Measurements from ENCODE around the gene SRXN1.

The SRXN1 gene

DNA sequence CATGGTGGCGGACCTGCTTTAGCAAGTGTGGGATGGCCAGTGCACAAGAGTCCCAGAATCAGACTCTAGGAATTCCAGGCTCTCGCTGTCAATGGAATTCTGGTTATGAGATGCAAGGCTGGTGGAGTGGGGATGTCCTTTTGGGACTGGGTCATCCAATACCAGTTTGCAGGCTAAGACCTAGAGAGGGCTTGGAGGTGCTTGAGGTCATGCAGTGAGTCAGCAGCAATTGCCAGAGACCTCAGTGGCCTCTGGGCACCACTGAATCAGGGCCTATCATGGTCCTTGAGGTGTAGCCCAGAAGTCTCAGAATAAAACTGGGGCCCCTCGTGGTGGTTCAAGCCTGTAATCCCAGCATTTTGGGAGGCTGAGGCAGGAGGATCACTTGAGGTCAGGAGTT, 24.0 kb upstream of the SRXN1 start:
- CTCF ChIA-PET, result interaction anchor here (0.9 kb wide), 1 partner anchor 10 kb away, joined by 4 read pairs; no protein-coding TSS in a partner anchor
- POLR2A ChIA-PET, result no interaction called here
- no peak for TF ChIP-seq L3MBTL2 (conservative IDR thresholded peaks at IDR 0.05)
- TF ChIP-seq ARNT (IDR thresholded peaks at IDR 0.05), result no peak
- TF ChIP-seq FOXM1 (IDR thresholded peaks at IDR 0.05; ENCODE audit: borderline replicate concordance), result no peak
- no peak for TF ChIP-seq TARDBP (IDR thresholded peaks at IDR 0.05)
- TF ChIP-seq FOXK2 (IDR thresholded peaks at IDR 0.05), result no peak
- no peak for TF ChIP-seq ZNF384 (IDR thresholded peaks at IDR 0.05)
- no peak for TF ChIP-seq SUZ12 (IDR thresholded peaks at IDR 0.05)
- no peak for TF ChIP-seq HDGF (IDR thresholded peaks at IDR 0.05; ENCODE audit: borderline replicate concordance)
- TF ChIP-seq SP1 (IDR thresholded peaks at IDR 0.05), result no peak
- no peak for TF ChIP-seq BHLHE40 (IDR thresholded peaks at IDR 0.05; ENCODE audit: borderline replicate concordance)
- no peak for DNase-seq (ENCODE audit: extremely low spot score)

DNA sequence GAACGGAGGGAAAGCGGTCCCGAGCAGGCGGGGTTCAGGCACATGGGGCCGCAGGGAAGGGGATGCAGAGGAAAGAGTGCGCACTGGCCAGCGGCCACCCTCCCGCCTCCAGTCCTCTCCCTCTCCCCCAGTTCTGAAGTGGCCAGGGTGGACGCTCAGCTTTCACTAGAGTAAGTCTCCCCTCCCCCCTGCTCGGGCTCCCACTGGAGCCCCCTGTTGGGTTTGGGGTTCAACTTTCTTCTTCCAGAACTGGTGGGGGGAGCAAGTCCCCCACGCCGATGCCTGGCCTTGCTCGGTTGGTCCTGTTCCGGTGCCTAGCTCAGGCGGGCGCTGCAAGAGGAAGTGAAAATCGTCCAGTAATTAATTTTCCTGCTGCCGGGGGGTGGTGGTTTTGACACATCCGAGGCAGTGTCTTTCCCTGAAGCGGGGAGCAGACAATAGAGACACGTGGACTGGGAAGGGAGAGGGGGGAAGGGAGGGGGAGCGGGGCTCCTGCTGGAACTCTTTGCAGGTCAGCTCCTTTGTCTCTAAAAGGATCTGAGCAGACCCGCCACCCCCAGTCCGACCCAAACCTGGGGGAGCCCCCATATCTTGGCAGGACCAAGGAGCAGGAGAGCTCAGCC, 23.4 kb upstream of the SRXN1 start:
- TF ChIP-seq HDGF (IDR thresholded peaks at IDR 0.05; ENCODE audit: borderline replicate concordance) (no peak), SP1 (IDR thresholded peaks at IDR 0.05) (no peak), ARNT (IDR thresholded peaks at IDR 0.05) (no peak), CTBP1 (IDR thresholded peaks at IDR 0.05; ENCODE audit: borderline replicate concordance) (no peak)
- DNase-seq (ENCODE audit: extremely low spot score), result no peak
- CTCF ChIA-PET, result interaction anchor here (0.9 kb wide), 1 partner anchor 9 kb away, joined by 4 read pairs; no protein-coding TSS in a partner anchor
- POLR2A ChIA-PET, result no interaction called here

DNA sequence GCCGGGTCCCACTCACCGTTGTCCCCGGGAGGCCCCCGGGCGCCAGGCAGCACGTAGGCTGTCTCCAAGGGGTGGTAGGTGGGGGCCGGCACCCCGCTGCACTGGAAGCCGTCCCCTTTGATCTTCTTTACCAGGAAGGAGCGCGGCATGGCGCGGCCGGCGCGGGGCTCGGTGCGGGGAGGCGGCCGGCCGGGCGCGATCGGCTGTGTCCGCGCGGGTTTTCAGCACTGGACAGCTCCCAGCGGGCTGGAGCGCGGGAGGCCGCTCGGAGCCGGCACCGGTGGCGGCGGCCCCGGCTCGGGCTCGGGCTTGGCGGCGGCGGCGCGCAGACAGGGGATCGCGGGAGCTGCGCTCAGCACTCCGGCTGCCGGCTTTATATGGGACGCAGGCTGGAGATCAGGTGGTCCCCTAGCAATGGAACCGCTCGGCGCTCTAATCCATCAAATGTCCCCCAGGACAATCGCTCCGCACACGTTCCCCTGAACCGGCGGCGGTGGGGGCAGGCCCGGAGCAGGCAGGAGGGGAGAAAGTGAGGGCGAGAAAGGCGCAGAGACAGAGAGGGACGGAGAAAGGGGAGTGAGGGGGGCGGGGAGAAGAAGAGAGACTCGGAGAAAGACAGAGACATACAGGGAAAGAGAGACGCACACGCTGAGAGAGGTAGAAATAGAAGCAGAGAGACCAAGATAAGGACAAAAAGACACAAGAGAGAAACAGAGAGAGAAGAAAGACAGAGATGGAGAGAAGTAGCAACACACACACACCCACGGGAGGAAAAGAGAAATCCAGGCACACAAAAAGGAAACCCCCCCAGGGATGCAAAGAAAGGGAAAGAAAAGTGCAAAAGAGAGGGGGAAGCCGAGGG, 22.7 kb upstream of the SRXN1 start, which contains the start of gene SCRT2:
SCRT2 (minus strand) TSS at position 350 of the 862 bp plus-strand sequence; CDS start at position 149, 201 bp downstream.
- TF ChIP-seq FOXK2 (IDR thresholded peaks at IDR 0.05), result no peak
- TF ChIP-seq LEF1 (IDR thresholded peaks at IDR 0.05; ENCODE audit: borderline replicate concordance), result peak; percentile 69; the same call in 1 of the 2 replicates
- peak; percentile 87 for DNase-seq (ENCODE audit: extremely low spot score)
- CTCF ChIA-PET, result interaction anchor here (1.0 kb wide), 1 partner anchor 9 kb away, joined by 5 read pairs; no protein-coding TSS in a partner anchor
- POLR2A ChIA-PET, result no interaction called here

DNA sequence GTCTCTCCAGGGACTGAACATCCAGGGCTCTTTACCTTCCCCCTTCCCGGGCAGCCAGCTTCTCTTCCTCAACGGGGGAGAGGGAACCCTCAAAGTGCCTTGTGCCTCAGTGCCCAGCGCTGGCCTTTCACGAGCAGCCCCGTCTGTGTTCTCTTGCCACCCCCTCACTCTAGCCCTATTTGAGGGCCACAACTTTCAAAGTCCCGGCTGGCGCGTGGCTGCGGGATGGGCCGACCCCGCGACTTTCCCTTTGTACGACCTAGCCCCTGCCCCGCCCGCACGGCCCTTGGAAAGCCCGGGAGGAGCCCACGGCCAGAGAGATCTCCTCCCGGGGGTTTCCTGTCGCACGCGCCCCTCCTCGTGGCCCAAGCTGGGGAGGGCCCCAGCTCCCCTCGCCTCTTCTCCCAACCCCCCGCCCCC, 22.0 kb upstream of the SRXN1 start:
- DNase-seq (ENCODE audit: extremely low spot score), result no peak
- CTCF ChIA-PET, result interaction anchor here (1.0 kb wide), 1 partner anchor 8 kb away, joined by 5 read pairs; no protein-coding TSS in a partner anchor
- TF ChIP-seq LEF1 (IDR thresholded peaks at IDR 0.05; ENCODE audit: borderline replicate concordance), result no peak
- POLR2A ChIA-PET, result no interaction called here

DNA sequence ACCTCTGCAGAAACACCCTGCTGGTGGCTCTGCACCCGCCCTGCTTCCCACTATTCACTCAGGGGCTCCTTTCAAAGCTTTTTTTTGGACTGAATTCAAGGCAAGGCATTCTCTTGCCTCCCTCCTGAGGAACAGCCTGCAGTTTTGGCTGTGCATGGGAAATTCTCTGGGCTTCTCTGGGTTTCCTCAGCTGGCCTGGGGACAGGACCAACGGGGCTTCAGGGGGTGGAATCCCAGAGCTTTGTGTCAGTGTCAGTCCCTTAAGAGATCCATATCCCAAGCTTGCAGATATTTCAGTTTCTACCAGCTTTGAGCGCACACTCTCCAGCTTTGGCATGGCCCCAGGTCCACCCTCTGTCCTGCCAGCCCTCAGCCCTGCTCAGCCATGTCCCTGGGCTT, 20.6 kb upstream of the SRXN1 start:
- ChIA-PET POLR2A (no interaction called here), CTCF (interaction anchor here (1.0 kb wide), 1 partner anchor 55 kb away, joined by 3 read pairs; no protein-coding TSS in a partner anchor)
- TF ChIP-seq SUZ12 (IDR thresholded peaks at IDR 0.05) (no peak), ZNF384 (IDR thresholded peaks at IDR 0.05) (no peak), CTBP1 (IDR thresholded peaks at IDR 0.05; ENCODE audit: borderline replicate concordance) (no peak), L3MBTL2 (conservative IDR thresholded peaks at IDR 0.05) (no peak), TARDBP (IDR thresholded peaks at IDR 0.05) (no peak), BHLHE40 (IDR thresholded peaks at IDR 0.05; ENCODE audit: borderline replicate concordance) (no peak), FOXM1 (IDR thresholded peaks at IDR 0.05; ENCODE audit: borderline replicate concordance) (no peak), FOXK2 (IDR thresholded peaks at IDR 0.05) (no peak), NFRKB (IDR thresholded peaks at IDR 0.05) (no peak), ARNT (IDR thresholded peaks at IDR 0.05) (no peak)
- no peak for DNase-seq (ENCODE audit: extremely low spot score)

DNA sequence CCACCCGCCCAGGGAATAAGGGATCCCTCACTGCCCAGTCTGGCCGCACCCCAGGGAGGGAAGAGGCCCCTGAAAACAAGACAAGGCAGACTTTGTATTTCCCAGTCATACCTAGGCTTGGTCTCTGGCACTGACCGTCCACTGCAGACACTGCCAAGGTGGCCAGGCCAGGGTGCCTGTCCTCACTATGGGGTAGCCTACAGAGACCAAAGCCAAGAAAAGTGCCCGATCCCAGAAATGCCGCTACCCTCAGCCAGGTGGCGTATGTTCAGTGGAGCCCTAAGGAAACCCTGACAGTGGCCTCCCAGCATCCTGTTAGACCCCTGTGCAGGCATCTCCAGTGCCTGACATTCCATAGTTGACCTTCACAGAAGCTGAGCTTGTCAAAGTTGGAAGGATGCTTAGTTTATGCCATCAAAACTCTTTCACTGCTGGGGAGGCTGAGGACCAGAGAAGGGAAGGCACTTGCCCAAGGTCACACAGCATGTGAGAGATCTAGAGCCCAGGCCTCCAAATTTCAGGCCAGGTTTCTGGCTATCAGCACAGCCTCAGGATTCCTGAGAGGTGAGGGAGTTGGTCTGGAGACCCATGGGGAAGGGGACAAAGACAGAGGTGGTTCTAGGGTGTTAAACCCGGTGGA, 20.1 kb upstream of the SRXN1 start:
- ChIA-PET POLR2A (no interaction called here), CTCF (no interaction called here)
- peak; percentile 46 for DNase-seq (ENCODE audit: extremely low spot score)
- TF ChIP-seq BHLHE40 (IDR thresholded peaks at IDR 0.05; ENCODE audit: borderline replicate concordance), result no peak
- TF ChIP-seq HDGF (IDR thresholded peaks at IDR 0.05; ENCODE audit: borderline replicate concordance), result no peak
- TF ChIP-seq FOXK2 (IDR thresholded peaks at IDR 0.05), result no peak
- TF ChIP-seq FOXM1 (IDR thresholded peaks at IDR 0.05; ENCODE audit: borderline replicate concordance), result no peak
- TF ChIP-seq ELF4 (IDR thresholded peaks at IDR 0.05), result no peak
- TF ChIP-seq TARDBP (IDR thresholded peaks at IDR 0.05), result no peak
- TF ChIP-seq LEF1 (IDR thresholded peaks at IDR 0.05; ENCODE audit: borderline replicate concordance), result no peak

DNA sequence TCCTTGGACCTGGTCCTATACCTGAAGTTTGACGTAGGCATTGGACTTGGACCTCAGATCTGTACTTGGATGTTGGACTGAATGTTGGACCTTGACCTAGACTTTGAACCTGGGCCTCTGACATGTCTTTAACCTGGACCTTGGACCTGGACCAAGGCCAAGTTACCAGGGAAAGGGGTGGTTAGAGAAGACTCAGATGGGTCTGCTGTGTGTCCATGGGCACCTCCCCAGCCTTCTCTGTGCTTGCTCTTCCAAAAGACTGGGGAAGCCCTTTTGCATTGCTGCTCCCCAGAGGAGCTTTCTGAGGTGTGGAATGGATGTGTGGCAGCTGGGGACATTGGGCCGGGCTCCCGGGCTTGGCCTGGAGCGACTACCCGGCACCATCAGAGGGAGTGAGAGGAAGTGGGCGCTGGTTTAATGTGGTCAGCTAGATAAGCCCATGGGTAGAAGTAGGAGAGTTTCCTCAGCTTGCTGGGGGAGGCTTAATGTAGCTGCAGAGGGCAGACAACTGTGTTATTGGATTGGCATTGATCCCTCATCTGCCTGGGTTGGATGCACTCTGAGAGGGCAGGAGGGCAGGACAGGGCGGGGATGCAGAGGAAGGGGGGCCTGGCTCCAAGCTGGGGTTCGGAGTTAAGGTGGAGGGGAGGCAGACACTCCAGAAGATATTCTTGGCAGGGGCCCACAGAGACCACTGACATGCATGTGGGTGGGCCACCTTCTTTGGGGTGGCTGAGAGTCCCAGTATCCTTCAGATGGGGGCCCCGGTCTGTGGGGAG, 18.4 kb upstream of the SRXN1 start:
- no peak for TF ChIP-seq FOXA1 (IDR thresholded peaks at IDR 0.05)
- no peak for TF ChIP-seq LEF1 (IDR thresholded peaks at IDR 0.05; ENCODE audit: borderline replicate concordance)
- no peak for TF ChIP-seq L3MBTL2 (conservative IDR thresholded peaks at IDR 0.05)
- TF ChIP-seq FOXK2 (IDR thresholded peaks at IDR 0.05), result no peak
- TF ChIP-seq ARNT (IDR thresholded peaks at IDR 0.05), result no peak
- TF ChIP-seq NFRKB (IDR thresholded peaks at IDR 0.05), result no peak
- TF ChIP-seq SP1 (IDR thresholded peaks at IDR 0.05), result no peak
- TF ChIP-seq ELF4 (IDR thresholded peaks at IDR 0.05), result no peak
- no peak for DNase-seq (ENCODE audit: extremely low spot score)
- POLR2A ChIA-PET, result no interaction called here
- CTCF ChIA-PET, result no interaction called here

Data from HEK293T (cell line).